ENCODE results near the gene LRRC37A2.
"Not testable (repeated sequence)": the region's sequence is repeated elsewhere in the genome, so short reads cannot be mapped to it uniquely, and the experiment has no call there.

DNA sequence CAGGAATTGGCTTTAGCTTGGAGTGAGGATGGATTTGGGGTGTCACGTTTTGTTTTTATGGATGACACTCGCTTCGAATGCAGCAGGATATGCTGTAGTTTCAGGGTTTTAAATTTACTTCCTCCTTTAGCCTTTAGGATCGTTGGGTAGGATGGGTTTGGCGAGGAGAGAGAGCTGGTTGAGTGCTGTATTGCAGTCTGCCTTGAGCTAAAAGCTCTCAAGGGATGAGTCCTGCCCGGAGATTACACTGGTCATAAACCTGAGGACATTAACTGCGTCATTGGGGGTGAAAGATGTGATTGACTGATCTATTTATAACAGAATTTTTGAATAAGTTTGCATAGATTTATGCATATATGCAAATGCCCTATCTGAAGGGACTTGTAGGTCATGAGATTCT, 79.1 kb downstream of the LRRC37A2 start:
- TF ChIP-seq, protein P1, sequence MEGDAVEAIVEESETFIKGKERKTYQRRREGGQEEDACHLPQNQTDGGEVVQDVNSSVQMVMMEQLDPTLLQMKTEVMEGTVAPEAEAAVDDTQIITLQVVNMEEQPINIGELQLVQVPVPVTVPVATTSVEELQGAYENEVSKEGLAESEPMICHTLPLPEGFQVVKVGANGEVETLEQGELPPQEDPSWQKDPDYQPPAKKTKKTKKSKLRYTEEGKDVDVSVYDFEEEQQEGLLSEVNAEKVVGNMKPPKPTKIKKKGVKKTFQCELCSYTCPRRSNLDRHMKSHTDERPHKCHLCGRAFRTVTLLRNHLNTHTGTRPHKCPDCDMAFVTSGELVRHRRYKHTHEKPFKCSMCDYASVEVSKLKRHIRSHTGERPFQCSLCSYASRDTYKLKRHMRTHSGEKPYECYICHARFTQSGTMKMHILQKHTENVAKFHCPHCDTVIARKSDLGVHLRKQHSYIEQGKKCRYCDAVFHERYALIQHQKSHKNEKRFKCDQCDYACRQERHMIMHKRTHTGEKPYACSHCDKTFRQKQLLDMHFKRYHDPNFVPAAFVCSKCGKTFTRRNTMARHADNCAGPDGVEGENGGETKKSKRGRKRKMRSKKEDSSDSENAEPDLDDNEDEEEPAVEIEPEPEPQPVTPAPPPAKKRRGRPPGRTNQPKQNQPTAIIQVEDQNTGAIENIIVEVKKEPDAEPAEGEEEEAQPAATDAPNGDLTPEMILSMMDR (IDR thresholded peaks at IDR 0.05), result not testable (repeated sequence)
- TF ChIP-seq, protein P2, sequence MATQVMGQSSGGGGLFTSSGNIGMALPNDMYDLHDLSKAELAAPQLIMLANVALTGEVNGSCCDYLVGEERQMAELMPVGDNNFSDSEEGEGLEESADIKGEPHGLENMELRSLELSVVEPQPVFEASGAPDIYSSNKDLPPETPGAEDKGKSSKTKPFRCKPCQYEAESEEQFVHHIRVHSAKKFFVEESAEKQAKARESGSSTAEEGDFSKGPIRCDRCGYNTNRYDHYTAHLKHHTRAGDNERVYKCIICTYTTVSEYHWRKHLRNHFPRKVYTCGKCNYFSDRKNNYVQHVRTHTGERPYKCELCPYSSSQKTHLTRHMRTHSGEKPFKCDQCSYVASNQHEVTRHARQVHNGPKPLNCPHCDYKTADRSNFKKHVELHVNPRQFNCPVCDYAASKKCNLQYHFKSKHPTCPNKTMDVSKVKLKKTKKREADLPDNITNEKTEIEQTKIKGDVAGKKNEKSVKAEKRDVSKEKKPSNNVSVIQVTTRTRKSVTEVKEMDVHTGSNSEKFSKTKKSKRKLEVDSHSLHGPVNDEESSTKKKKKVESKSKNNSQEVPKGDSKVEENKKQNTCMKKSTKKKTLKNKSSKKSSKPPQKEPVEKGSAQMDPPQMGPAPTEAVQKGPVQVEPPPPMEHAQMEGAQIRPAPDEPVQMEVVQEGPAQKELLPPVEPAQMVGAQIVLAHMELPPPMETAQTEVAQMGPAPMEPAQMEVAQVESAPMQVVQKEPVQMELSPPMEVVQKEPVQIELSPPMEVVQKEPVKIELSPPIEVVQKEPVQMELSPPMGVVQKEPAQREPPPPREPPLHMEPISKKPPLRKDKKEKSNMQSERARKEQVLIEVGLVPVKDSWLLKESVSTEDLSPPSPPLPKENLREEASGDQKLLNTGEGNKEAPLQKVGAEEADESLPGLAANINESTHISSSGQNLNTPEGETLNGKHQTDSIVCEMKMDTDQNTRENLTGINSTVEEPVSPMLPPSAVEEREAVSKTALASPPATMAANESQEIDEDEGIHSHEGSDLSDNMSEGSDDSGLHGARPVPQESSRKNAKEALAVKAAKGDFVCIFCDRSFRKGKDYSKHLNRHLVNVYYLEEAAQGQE (IDR thresholded peaks at IDR 0.05; ENCODE audit: insufficient read depth in 1 of 2, low read depth in 2 of 2, low read length in 1 of 2), result not testable (repeated sequence)
